ENCODE data around the gene APOA4. TPM values are rescaled to one million over a fixed set of nuclear protein-coding genes. Genes with fewer than 3 reads are reported as not detected.

The APOA4 gene
- total and polyA plus RNA-seq, 9 of the 15 experiments (the other 6 are each of a cell fraction or from before 2014, with no cell fraction given) = 0.07 TPM; not detected in 8

DNA sequence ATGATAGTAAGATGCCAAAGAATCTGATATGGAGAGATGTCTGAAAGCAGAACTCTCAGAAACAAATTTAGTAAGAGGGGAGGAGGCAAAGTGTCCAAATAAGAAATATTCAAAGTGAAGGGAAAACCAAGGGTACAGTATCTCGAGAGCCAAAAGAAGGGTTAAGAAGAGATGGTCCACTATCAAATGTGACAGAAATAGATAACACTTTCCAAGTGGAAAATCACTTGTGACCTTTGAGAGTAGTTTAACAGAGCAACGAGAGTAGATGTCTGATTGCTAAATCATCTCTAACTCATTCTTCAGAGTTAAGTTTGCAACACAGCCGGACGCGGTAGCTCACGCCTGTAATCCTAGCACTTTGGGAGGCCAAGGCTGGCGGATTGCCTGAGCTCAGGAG is 46.0 kb downstream of the APOA4 start:
- in situ Hi-C loops (cut with MboI) (no loop called here), intact Hi-C loops (cut with micrococcal nuclease) (no loop called here)
- ATAC-seq (peak; percentile 4; the same call in 1 of the 3 replicates), DNase-seq (ENCODE audit: extremely low read depth in 1 of 4, low spot score in 3 of 4) (peak in 2 of 4 experiments; percentile 50 to 58), FAIRE-seq (peak; percentile 6)
- WGBS (ENCODE audit: insufficient coverage, low coverage, missing lambda C conversion rate) = 10% methylated on average over 7 of the region's 7 CpGs
- BruUV-seq (replicated peaks) = no TSS peak
- H3K27me3 ChIP-seq (ENCODE audit: control insufficient read depth in 2 of 2, insufficient read depth in 2 of 2, low read length in 2 of 2) = no peaks in the 10 kb centered on the region
- peaks cover 6% of the 10 kb centered on the region for H3K9me1 ChIP-seq (ENCODE audit: control insufficient read depth, insufficient read depth, low read length)
- H3K4me1 ChIP-seq (replicated peaks in 1 of 2; ENCODE audit: control insufficient read depth in 2 of 2, insufficient read depth in 2 of 2, low read length in 2 of 2) = peaks cover 9 to 34% of the 10 kb centered on the region in 2 experiments; a peak in 4 of 5 replicates
- H3K4me3 ChIP-seq = no peak overlapping the region
- CTCF ChIA-PET (ENCODE audit: low intra/inter-chr PET ratio) = no interaction called here
- POLR2A ChIA-PET = interaction anchor here (0.7 to 2.5 kb wide), 4 partner anchors 10 to 83 kb away, joined by 3 to 15 read pairs (median 3); partner anchors contain the start of gene ZPR1
- no peak overlapping the region for H2AFZ ChIP-seq (ENCODE audit: low read depth, low read length)
- H3K4me2 ChIP-seq (ENCODE audit: insufficient read depth, low read length) = no peak overlapping the region; the same call in 1 of the 2 replicates
- H3K79me2 ChIP-seq (ENCODE audit: control insufficient read depth, insufficient read depth, low read length) = peaks cover 7% of the 10 kb centered on the region
- H3K36me3 ChIP-seq (ENCODE audit: control insufficient read depth, insufficient read depth, low read length) = peaks cover 57% of the 10 kb centered on the region
- peak overlapping the region; percentile 31; the same call in 1 of the 3 replicates for H3K27ac ChIP-seq (ENCODE audit: extremely low read depth, low read depth, low read length)
- H4K20me1 ChIP-seq (replicated peaks; ENCODE audit: control insufficient read depth, insufficient read depth, low read length) = peaks cover 5% of the 10 kb centered on the region; the same call in 1 of the 2 replicates
- no peak overlapping the region for H3K9ac ChIP-seq (ENCODE audit: insufficient read depth in 1 of 2, low read depth in 2 of 2, low read length in 2 of 2)
- no peaks in the 10 kb centered on the region for H3K9me3 ChIP-seq (replicated peaks; ENCODE audit: control insufficient read depth, insufficient read depth, low read depth, low read length)
- TF ChIP-seq RBM14 (IDR thresholded peaks at IDR 0.05; ENCODE audit: borderline replicate concordance, insufficient read depth, low read depth, low read length) (no peak), NFIC (IDR thresholded peaks at IDR 0.05) (peak; percentile 23), TRIM24 (IDR thresholded peaks at IDR 0.05) (no peak; a peak in 1 of 4 replicates), EP300 (IDR thresholded peaks at IDR 0.05; ENCODE audit: low read length) (no peak; the same call in 1 of the 2 replicates), CBX5 (IDR thresholded peaks at IDR 0.05; ENCODE audit: borderline replicate concordance, low read depth) (no peak), BCOR (IDR thresholded peaks at IDR 0.05) (0 out of 2 replicates have a peak, but pooled peaks have one; percentile 6), ARID1B (IDR thresholded peaks at IDR 0.05) (peak; percentile 75), CCNT2 (IDR thresholded peaks at IDR 0.05; ENCODE audit: borderline replicate concordance, extremely low read depth, insufficient read length, low read depth, low read length) (peak; percentile 23), LCOR (CRISPR knock-in tag; IDR thresholded peaks at IDR 0.05) (0 out of 2 replicates have a peak, but pooled peaks have one; percentile 68), ID3 (CRISPR knock-in tag; IDR thresholded peaks at IDR 0.05) (no peak), ID3 (tag; IDR thresholded peaks at IDR 0.05) (peak; percentile 80; the same call in 1 of the 2 replicates), NCOR1 (IDR thresholded peaks at IDR 0.05) (peak; percentile 48), SIX5 (IDR thresholded peaks at IDR 0.05; ENCODE audit: borderline replicate concordance in 1 of 2, insufficient read depth in 1 of 2, low read depth in 1 of 2, low read length in 2 of 2) (no peak), MTA2 (IDR thresholded peaks at IDR 0.05; ENCODE audit: low read depth) (peak; percentile 62), TEAD4 (IDR thresholded peaks at IDR 0.05; ENCODE audit: low read length) (peak; percentile 60), TEAD4 (CRISPR knock-in tag; IDR thresholded peaks at IDR 0.05; ENCODE audit: borderline replicate concordance) (no peak), SOX6 (IDR thresholded peaks at IDR 0.05) (peak; percentile 8; the same call in 1 of the 2 replicates), TCF3 (CRISPR knock-in tag; IDR thresholded peaks at IDR 0.05) (peak; percentile 78), ZNF77 (CRISPR knock-in tag; IDR thresholded peaks at IDR 0.05) (no peak), ZNF445 (CRISPR knock-in tag; IDR thresholded peaks at IDR 0.05; ENCODE audit: low read depth) (peak; percentile 77; the same call in 1 of the 2 replicates), STAG1 (CRISPR knock-in tag; IDR thresholded peaks at IDR 0.05; ENCODE audit: borderline replicate concordance) (no peak), CEBPB (tag; IDR thresholded peaks at IDR 0.05) (peak; percentile 84)
- TF ChIP-seq, protein P1, sequence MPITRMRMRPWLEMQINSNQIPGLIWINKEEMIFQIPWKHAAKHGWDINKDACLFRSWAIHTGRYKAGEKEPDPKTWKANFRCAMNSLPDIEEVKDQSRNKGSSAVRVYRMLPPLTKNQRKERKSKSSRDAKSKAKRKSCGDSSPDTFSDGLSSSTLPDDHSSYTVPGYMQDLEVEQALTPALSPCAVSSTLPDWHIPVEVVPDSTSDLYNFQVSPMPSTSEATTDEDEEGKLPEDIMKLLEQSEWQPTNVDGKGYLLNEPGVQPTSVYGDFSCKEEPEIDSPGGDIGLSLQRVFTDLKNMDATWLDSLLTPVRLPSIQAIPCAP (CRISPR knock-in tag; IDR thresholded peaks at IDR 0.05; ENCODE audit: borderline replicate concordance) = no peak
- TF ChIP-seq, protein P2, sequence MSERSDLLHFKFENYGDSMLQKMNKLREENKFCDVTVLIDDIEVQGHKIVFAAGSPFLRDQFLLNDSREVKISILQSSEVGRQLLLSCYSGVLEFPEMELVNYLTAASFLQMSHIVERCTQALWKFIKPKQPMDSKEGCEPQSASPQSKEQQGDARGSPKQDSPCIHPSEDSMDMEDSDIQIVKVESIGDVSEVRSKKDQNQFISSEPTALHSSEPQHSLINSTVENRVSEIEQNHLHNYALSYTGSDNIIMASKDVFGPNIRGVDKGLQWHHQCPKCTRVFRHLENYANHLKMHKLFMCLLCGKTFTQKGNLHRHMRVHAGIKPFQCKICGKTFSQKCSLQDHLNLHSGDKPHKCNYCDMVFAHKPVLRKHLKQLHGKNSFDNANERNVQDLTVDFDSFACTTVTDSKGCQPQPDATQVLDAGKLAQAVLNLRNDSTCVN (CRISPR knock-in tag; IDR thresholded peaks at IDR 0.05) = no peak
